Suprapubic skin (tissue), 4 donors: Measurements from ENCODE around the gene NOP14. TPM values are rescaled to one million over a fixed set of nuclear protein-coding genes. Genes with fewer than 3 reads are reported as not detected.

Experiments used
- DNase-seq, 2 donors: peaks; one replicate each; pipeline ENCODE4 v3.0.0-alpha.2; 2019; ENCODE audit warnings: low spot score in 2 of 2
- H3K27ac ChIP-seq: fragments of 200-600 bp; sonication (generic); one replicate; pipeline ENCODE4 v1.5.1; 2019
- H3K27me3 ChIP-seq: fragments of 200-600 bp; sonication (generic); one replicate; pipeline ENCODE4 v1.5.1; 2019
- H3K36me3 ChIP-seq: fragments of 200-600 bp; sonication (generic); one replicate; pipeline ENCODE4 v1.5.1; 2019
- H3K4me1 ChIP-seq: fragments of 200-600 bp; sonication (generic); one replicate; pipeline ENCODE4 v1.5.1; 2019
- H3K4me3 ChIP-seq: fragments of 200-600 bp; sonication (generic); one replicate; pipeline ENCODE4 v1.5.1; 2019; ENCODE audit warnings: mild to moderate bottlenecking
- H3K9me3 ChIP-seq: fragments of 200-600 bp; sonication (generic); one replicate; pipeline ENCODE4 v1.5.1; 2019
- CTCF ChIP-seq, 2 donors: fragments of 200-600 bp in 1 of 2; fragments of 450-650 bp in 1 of 2; sonication (generic) in 1 of 2; IDR thresholded peaks; one replicate each; pipeline ENCODE4 v1.5.1; 2016 to 2019; ENCODE audit warnings: antibody characterized with exemption in 2 of 2, mild to moderate bottlenecking in 1 of 2, moderate library complexity in 1 of 2
- EP300 ChIP-seq: sonication (generic); formaldehyde crosslinking; IDR thresholded peaks from one replicate; pipeline ENCODE4 v1.6.1; 2017; ENCODE audit warnings: antibody characterized with exemption
- POLR2A ChIP-seq, 2 donors: fragments of 450-650 bp; IDR thresholded peaks; one replicate each; pipeline ENCODE4 v1.6.1; 2017; ENCODE audit warnings: antibody characterized with exemption in 2 of 2, mild to moderate bottlenecking in 2 of 2, moderate library complexity in 2 of 2
- POLR2AphosphoS5 ChIP-seq, 3 donors: sonication (generic); formaldehyde crosslinking; IDR thresholded peaks; one replicate each; pipeline ENCODE4 v1.6.1; 2017; ENCODE audit warnings: antibody characterized with exemption in 3 of 3
- WGBS: methylation state at CpG from one replicate; pipeline ENCODE4 v1.1.5; 2018; 5-methylcytosine and 5-hydroxymethylcytosine counted together
- total RNA-seq, 4 donors: library from RNA; depleted of rRNA; stranded (reverse); fragments of >200 nt; gene quantifications; one replicate each; pipeline ENCODE4 v1.1.0, GENCODE V29; 2016

Gene NOP14
- total RNA-seq = 10 to 100 TPM; 23.4 to 30.8 (median 27.1) TPM

GRCh38 chr4:2963175-2963965 lies at the start of gene NOP14, which contains the start of gene GRK4:
Gene NOP14 (minus strand): TSS chr4:2963406. CDS start chr4:2963319, 87 bp downstream.
Gene GRK4 (plus strand): TSS chr4:2963571. CDS start chr4:2964071, 500 bp downstream.
- Histone ChIP-seq H3K4me3 (peak within 1 kb of the TSS; percentile 66), H3K4me1 (peaks cover 29% of the 10 kb centered on the region), H3K27ac (peak within 1 kb of the TSS; percentile 92), H3K9me3 (no peaks in the 10 kb centered on the region), H3K36me3 (peaks cover 4% of the 10 kb centered on the region), H3K27me3 (no peaks in the 10 kb centered on the region)
- DNase-seq = peak; percentile 99 to 100
- WGBS = under 1% methylated on average over 58 of the region's 105 CpGs
- TF ChIP-seq EP300 = no peak
- peak in 1 of 2 donors; percentile 69 for TF ChIP-seq POLR2A (IDR thresholded peaks at IDR 0.05)
- peak in 1 of 2 donors; percentile 35 for TF ChIP-seq CTCF (IDR thresholded peaks at IDR 0.05)
- TF ChIP-seq POLR2AphosphoS5 (IDR thresholded peaks at IDR 0.05) = peak; percentile 44 to 90 (median 89)

DNA sequence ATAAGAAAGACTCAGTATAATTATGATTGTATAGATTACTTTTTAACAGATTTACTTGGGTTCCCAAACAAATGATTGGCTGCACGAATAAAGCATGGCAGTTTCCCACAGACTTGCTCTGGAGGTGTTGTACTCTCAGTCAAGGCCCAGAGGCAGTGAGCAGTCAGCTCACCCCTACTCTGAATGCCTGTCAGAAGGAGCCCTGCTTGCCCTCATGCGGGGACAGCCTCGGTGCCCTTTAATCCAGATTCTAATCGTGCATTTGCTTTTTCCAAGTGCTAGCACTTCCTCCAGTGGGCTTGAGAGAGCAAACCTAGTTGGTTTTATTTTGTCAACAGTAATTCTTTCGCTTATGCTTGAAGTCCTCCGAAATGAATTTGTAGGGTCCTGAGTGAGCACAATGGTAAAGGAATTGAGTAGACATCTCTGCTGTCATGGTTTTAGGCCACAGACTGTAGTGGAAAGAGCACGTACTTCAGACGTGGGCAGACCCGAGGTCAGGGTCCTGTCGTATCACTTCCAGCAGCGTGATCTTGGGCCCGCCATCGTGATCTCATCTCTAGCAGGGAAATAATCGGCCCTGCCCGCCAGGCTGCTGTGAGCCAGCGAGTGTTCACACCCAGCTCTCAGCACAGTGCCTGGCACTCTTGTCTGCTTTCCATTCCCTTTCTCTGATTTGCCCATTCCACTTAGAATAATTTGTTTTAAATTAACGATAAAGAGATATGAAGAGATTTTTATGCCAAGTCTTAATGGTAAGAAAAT lies 48.4 kb upstream of the NOP14 start:
- peak overlapping the region; percentile 52 for H3K27ac ChIP-seq
- no peaks in the 10 kb centered on the region for H3K9me3 ChIP-seq
- H3K4me1 ChIP-seq = peaks cover 19% of the 10 kb centered on the region
- H3K4me3 ChIP-seq = no peak overlapping the region
- 90% methylated on average over 17 of the region's 17 CpGs for WGBS
- H3K36me3 ChIP-seq = no peaks in the 10 kb centered on the region
- H3K27me3 ChIP-seq = no peaks in the 10 kb centered on the region
- TF ChIP-seq POLR2A (IDR thresholded peaks at IDR 0.05) (no peak), CTCF (IDR thresholded peaks at IDR 0.05) (no peak), EP300 (no peak), POLR2AphosphoS5 (IDR thresholded peaks at IDR 0.05) (no peak)
- DNase-seq = peak; percentile 50 to 53

GRCh38 chr4:3010998-3011397 lies 47.8 kb upstream of the NOP14 start:
- TF ChIP-seq POLR2AphosphoS5 (IDR thresholded peaks at IDR 0.05) (no peak), EP300 (no peak), POLR2A (IDR thresholded peaks at IDR 0.05) (no peak), CTCF (IDR thresholded peaks at IDR 0.05) (no peak)

GRCh38 chr4:3010577-3010976 lies 47.4 kb upstream of the NOP14 start:
- no peak for TF ChIP-seq POLR2A (IDR thresholded peaks at IDR 0.05)
- TF ChIP-seq EP300 = no peak
- no peak for TF ChIP-seq POLR2AphosphoS5 (IDR thresholded peaks at IDR 0.05)
- no peak for TF ChIP-seq CTCF (IDR thresholded peaks at IDR 0.05)
- DNase-seq = peak in 1 of 2 donors; percentile 29
- Histone ChIP-seq H3K36me3 (no peaks in the 10 kb centered on the region), H3K4me1 (peaks cover 19% of the 10 kb centered on the region), H3K9me3 (no peaks in the 10 kb centered on the region), H3K27me3 (no peaks in the 10 kb centered on the region), H3K27ac (peak overlapping the region; percentile 86), H3K4me3 (no peak overlapping the region)
- WGBS = 36% methylated on average over 2 of the region's 2 CpGs

More at GRCh38 chr4:3010998-3011397, 47.8 kb upstream of the NOP14 start:
- peak overlapping the region; percentile 86 for H3K27ac ChIP-seq
- H3K27me3 ChIP-seq = no peaks in the 10 kb centered on the region
- WGBS = 27% methylated on average over 5 of the region's 5 CpGs
- no peak overlapping the region for H3K4me3 ChIP-seq
- H3K4me1 ChIP-seq = peaks cover 19% of the 10 kb centered on the region
- no peaks in the 10 kb centered on the region for H3K9me3 ChIP-seq
- no peaks in the 10 kb centered on the region for H3K36me3 ChIP-seq
- peak; percentile 80 to 81 for DNase-seq

DNA sequence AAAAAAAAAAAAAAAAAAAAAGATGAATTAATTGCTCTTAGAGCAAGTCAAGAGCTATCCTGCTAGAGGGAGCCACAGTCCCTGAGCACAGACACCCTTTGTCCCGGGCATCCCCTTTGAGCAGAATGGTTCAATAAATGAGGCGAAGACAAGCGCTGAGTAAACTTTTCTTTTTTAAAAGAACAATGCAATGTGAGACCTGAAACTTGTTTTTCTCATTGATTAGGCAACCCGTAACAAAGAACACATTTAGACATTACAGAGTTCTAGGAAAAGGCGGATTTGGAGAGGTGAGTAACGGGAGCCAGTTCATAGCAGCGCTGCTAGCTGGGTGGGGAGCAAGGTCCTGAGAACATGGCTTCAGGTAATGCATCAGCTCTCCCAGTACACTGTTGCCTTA lies 46.2 kb upstream of the NOP14 start:
- H3K27ac ChIP-seq = peak overlapping the region; percentile 86
- TF ChIP-seq CTCF (IDR thresholded peaks at IDR 0.05) (no peak), EP300 (no peak), POLR2AphosphoS5 (IDR thresholded peaks at IDR 0.05) (no peak)
- H3K27me3 ChIP-seq = no peaks in the 10 kb centered on the region
- no peaks in the 10 kb centered on the region for H3K36me3 ChIP-seq
- 36% methylated on average over 7 of the region's 7 CpGs for WGBS
- DNase-seq = peak; percentile 35 to 74
- peaks cover 19% of the 10 kb centered on the region for H3K4me1 ChIP-seq
- no peaks in the 10 kb centered on the region for H3K9me3 ChIP-seq
- no peak overlapping the region for H3K4me3 ChIP-seq
